Panc1 (cell line): ENCODE measurements around the gene CALB2. TPM values are rescaled to one million over a fixed set of nuclear protein-coding genes. Genes with fewer than 3 reads are reported as not detected.

Experiments
- ATAC-seq: fragments of 200-7000 bp; cut with Tn5 transposase; 2 replicates; pipeline ENCODE4 v1.9.1; 2020; ENCODE audit warnings: mild to moderate bottlenecking, moderate library complexity
- BruUV-seq: library from RNA; stranded (reverse); fragments of 400-500 nt; replicated peaks from 2 replicates; lab custom pipeline; 2021; lab: Mats Ljungman, UMichigan
- CTCF ChIA-PET: fragments of 300-600 bp; sonication (Branson Sonifier 250); formaldehyde crosslinking; loops from one replicate; lab custom pipeline; 2022; ENCODE audit warnings: antibody characterized with exemption; lab: Charles Lee
- POLR2A ChIA-PET: fragments of 300-600 bp; sonication (Branson Sonifier 250); formaldehyde crosslinking; loops from one replicate; lab custom pipeline; 2022; ENCODE audit warnings: antibody characterized with exemption; lab: Charles Lee
- DNase-seq: peaks from one replicate; pipeline ENCODE4 v3.0.0-alpha.2; 2010; ENCODE audit warnings: low read depth, low spot score
- H3K27ac ChIP-seq: 2 replicates; pipeline ENCODE4 v1.5.1; 2011; ENCODE audit warnings: mild to moderate bottlenecking, low read length, inconsistent platforms
- H3K27me3 ChIP-seq: fragments of 200-500 bp; sonication (Bioruptor generic); 2 replicates; pipeline ENCODE4 v1.6.0; 2014; ENCODE audit warnings: low read length, inconsistent platforms; ENCODE audit not compliant: control insufficient read depth, insufficient read depth
- H3K36me3 ChIP-seq: fragments of 200-500 bp; sonication (Bioruptor generic); 2 replicates; pipeline ENCODE4 v1.5.1; 2014; ENCODE audit warnings: inconsistent platforms, mild to moderate bottlenecking, low read length, moderate library complexity; ENCODE audit not compliant: control insufficient read depth, insufficient read depth
- H3K4me1 ChIP-seq: 2 replicates; pipeline ENCODE4 v1.5.1; 2011; ENCODE audit warnings: inconsistent platforms, mild to moderate bottlenecking, low read length, moderate library complexity; ENCODE audit not compliant: control insufficient read depth, insufficient read depth
- H3K4me3 ChIP-seq, 2 experiments: 2 replicates each; pipeline ENCODE4 v1.5.1; 2011 to 2012; ENCODE audit warnings: low read depth in 2 of 2, low read length in 2 of 2, mild to moderate bottlenecking in 2 of 2, inconsistent platforms in 1 of 2, moderate library complexity in 1 of 2
- H3K9me3 ChIP-seq: fragments of 200-500 bp; sonication (Bioruptor generic); 2 replicates; pipeline ENCODE4 v1.5.1; 2014; ENCODE audit warnings: low read depth, mild to moderate bottlenecking, inconsistent platforms, low read length, moderate library complexity; ENCODE audit not compliant: control insufficient read depth, insufficient read depth
- CTCF ChIP-seq: fragments of 450-650 bp; IDR thresholded peaks from 2 replicates; pipeline ENCODE4 v1.5.1; 2017; ENCODE audit warnings: mild to moderate bottlenecking
- POLR2AphosphoS5 ChIP-seq: IDR thresholded peaks from 2 replicates; pipeline ENCODE4 v1.6.1; 2012; ENCODE audit warnings: mild to moderate bottlenecking, low read depth, low read length, moderate library complexity
- REST ChIP-seq, 2 experiments: IDR thresholded peaks; 2 replicates each; pipeline ENCODE4 v1.6.1; 2011 to 2012; ENCODE audit warnings: low read depth in 2 of 2, control low read depth in 1 of 2, low read length in 1 of 2, mild to moderate bottlenecking in 1 of 2, moderate library complexity in 1 of 2; ENCODE audit not compliant: insufficient read depth in 1 of 2
- SIN3A ChIP-seq: IDR thresholded peaks from 2 replicates; pipeline ENCODE4 v1.6.1; 2012; ENCODE audit warnings: low read depth, mild to moderate bottlenecking, low read length, moderate library complexity, borderline replicate concordance; ENCODE audit not compliant: insufficient read depth
- TCF7L2 ChIP-seq: IDR thresholded peaks from 2 replicates; pipeline ENCODE4 v1.6.1; 2011; ENCODE audit warnings: mild to moderate bottlenecking, low read depth, low read length, inconsistent platforms
- in situ Hi-C: cut with HindIII; loops from 2 replicates; pipeline ENCODE4 v1.10.0; 2016; ENCODE audit warnings: low sequenced_read_pairs, low pct_unique_long_range_greater_than_20kb
- intact Hi-C: fragments of 100-400 bp; cut with micrococcal nuclease; formaldehyde crosslinking; loops from one replicate; pipeline ENCODE4 v1.10.0; 2022; ENCODE audit not compliant: unreplicated experiment
- total RNA-seq: library from RNA; stranded (reverse); gene quantifications from one replicate; pipeline ENCODE4 v1.2.1, GENCODE V29; 2021; ENCODE audit not compliant: unreplicated experiment

Gene CALB2
- total RNA-seq, 1 experiment from 2014 or later, result 0.59 TPM

- POLR2A ChIA-PET, result no interaction called here
Measured at GRCh38 chr16:71431991-71432390, 73.5 kb downstream of the CALB2 start.

GRCh38 chr16:71432906-71433305 is 74.4 kb downstream of the CALB2 start:
- no TSS peak for BruUV-seq
- Histone ChIP-seq H3K27ac (no peak overlapping the region), H3K9me3 (no peaks in the 10 kb centered on the region), H3K27me3 (no peaks in the 10 kb centered on the region), H3K4me1 (no peaks in the 10 kb centered on the region), H3K36me3 (no peaks in the 10 kb centered on the region), H3K4me3 (no peak overlapping the region)
- in situ Hi-C loops (no loop called here), intact Hi-C loops (no loop called here)
- ChIA-PET POLR2A (interaction anchor here (0.6 kb wide), 1 partner anchor 97 kb away, joined by 4 read pairs; no protein-coding TSS in a partner anchor), CTCF (no interaction called here)
- DNase-seq (no peak), ATAC-seq (no peak)
- no peak for TF ChIP-seq POLR2AphosphoS5
- TF ChIP-seq CTCF, result no peak
- no peak for TF ChIP-seq TCF7L2
- TF ChIP-seq SIN3A, result no peak
- TF ChIP-seq REST (IDR thresholded peaks at IDR 0.05; ENCODE audit: insufficient read depth in 1 of 2, low read depth in 2 of 2, low read length in 1 of 2), result no peak

More at GRCh38 chr16:71431991-71432390, 73.5 kb downstream of the CALB2 start:
- Histone ChIP-seq H3K4me3 (no peak overlapping the region), H3K36me3 (no peaks in the 10 kb centered on the region), H3K4me1 (peaks cover 4% of the 10 kb centered on the region; the same call in 1 of the 2 replicates), H3K9me3 (no peaks in the 10 kb centered on the region), H3K27me3 (no peaks in the 10 kb centered on the region), H3K27ac (no peak overlapping the region)
- intact Hi-C loops (no loop called here), in situ Hi-C loops (no loop called here)
- ATAC-seq (no peak), DNase-seq (no peak)
- no TSS peak for BruUV-seq
- CTCF ChIA-PET, result no interaction called here
- TF ChIP-seq CTCF, result no peak
- no peak for TF ChIP-seq SIN3A
- no peak for TF ChIP-seq POLR2AphosphoS5
- TF ChIP-seq REST (IDR thresholded peaks at IDR 0.05; ENCODE audit: insufficient read depth in 1 of 2, low read depth in 2 of 2, low read length in 1 of 2), result no peak
- TF ChIP-seq TCF7L2, result no peak
